Ovary (tissue), 3 donors: ENCODE results near the gene DDIT4.

Experiments
- CTCF ChIP-seq, 3 donors: fragments of 450-650 bp in 2 of 3; fragments of 200-600 bp in 1 of 3; IDR thresholded peaks; one replicate each; pipeline versions ENCODE4 v1.5.1 to v1.8.0; 2016 to 2022; ENCODE audit warnings: antibody characterized with exemption in 3 of 3, mild to moderate bottlenecking in 1 of 3
- EP300 ChIP-seq: sonication (generic); formaldehyde crosslinking; IDR thresholded peaks from one replicate; pipeline ENCODE4 v1.6.1; 2017; ENCODE audit warnings: antibody characterized with exemption
- POLR2A ChIP-seq: fragments of 450-650 bp; IDR thresholded peaks from one replicate; pipeline ENCODE4 v1.6.1; 2017; ENCODE audit warnings: antibody characterized with exemption, mild to moderate bottlenecking, moderate library complexity
- donor health status: DM: no; HTN: no; CAD: no.

DNA sequence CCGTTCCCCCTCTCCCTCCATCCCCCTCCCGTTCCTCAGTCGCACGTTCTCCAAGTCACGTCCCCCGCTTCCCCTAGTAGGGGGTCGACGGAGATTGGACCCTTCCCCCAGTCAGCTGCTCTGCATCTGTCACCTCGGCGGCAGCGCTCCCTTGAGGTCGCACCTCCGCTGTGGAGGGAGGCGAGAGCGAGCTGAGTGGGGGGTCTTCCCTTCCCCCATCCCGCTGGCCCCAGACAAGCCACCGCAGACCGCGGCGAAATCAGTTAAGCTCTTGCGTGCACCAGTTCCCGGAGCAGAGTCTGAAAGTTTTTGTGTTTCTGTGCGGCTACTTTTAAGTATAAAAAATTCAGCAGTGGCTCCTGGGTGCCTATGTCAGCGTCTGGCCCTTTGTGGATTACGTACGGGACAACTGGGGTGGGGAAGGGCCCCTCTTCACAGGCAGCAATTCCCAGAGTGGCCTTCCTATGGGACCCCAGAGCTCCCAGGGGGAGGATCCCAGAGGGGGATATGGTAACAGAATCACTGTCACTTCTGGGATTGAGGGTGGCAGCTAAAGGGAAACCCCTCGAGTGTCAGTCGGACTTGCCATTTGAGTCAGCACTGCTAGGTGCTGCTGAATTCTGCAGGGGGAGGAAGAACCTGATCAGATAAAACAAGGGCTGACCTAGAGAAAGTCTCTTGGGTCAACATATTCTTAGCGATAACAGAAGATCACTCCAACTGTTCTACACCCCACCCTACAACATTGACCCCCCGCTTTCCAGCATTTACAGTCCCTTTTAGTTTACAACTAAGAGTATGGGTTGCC is 12.5 kb upstream of the DDIT4 start:
- TF ChIP-seq CTCF (IDR thresholded peaks at IDR 0.05): no peak
- no peak for TF ChIP-seq EP300
- peak; percentile 72 for TF ChIP-seq POLR2A
